ENCODE data around the gene IGSF9B. TPM values are rescaled to one million over a fixed set of nuclear protein-coding genes. Genes with fewer than 3 reads are reported as not detected.

Gene IGSF9B
- total RNA-seq, 1 experiment from 2014 or later, result not detected

DNA sequence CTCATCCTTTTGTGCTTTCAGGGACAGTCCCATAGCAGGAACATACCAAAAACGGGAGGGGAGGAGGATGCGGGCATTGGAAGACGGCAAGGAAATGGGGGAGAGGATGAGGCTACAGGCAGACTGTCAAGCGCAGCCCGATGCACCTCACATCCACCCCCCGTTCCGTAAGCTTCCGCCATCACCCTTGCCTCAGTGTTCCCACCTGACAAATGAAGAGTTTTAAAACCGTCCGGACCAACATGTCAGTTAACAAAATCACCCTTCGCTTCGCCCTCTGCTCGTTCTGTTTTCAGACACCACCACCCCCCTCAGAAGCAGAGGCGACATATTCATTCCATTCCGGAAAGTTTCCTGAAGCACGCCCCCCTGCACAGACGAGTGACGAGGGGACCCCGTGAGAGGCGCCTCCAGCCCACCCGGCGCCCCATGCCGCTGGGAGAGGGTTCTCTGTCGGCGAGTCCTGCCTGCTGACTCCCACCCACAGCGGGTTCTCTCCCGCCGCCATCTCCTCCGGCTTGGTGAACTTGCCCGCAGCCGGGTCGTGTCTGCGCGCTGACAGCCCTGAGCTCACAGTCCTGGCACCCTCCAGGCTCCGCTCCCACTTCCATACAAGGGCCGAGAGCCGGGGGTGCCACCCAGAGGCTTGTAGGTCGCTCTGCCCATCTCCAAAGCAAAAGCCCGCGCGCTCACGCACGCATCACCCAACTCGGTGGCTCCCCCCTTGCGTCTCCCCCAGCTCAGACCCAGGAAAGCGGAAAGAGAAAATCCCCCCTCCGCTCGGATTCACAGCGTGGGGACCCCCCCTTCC is 1.5 kb downstream of the IGSF9B start:
- H3K4me3 ChIP-seq, result no peak overlapping the region
- no peak overlapping the region for H3K27ac ChIP-seq
- CTCF ChIA-PET, result no interaction called here

DNA sequence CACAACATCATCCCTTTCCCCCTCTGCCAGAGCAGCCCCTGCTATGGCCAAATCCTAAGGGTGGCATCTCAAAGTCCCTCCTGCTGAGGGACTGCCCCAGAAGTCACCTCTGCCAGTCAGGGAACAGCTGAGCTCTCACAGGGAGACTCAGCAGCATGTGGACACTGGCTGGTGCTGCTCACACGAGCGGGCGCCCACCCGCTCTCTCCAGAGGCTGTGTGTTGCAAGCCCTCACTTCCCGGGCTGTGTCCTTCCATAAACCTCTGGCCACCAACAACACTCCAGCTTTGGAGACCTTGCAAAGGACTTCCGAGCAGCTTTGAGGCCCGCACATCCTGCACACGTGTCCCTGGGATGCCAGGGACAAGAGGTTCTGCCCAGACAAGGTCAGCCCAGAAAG is 2.8 kb downstream of the IGSF9B start:
- BruUV-seq (replicated peaks), result no TSS peak
- Histone ChIP-seq H3K9me3 (ENCODE audit: insufficient read depth, low read depth) (no peaks in the 10 kb centered on the region), H3K27ac (no peak overlapping the region), H3F3A (ENCODE audit: insufficient read depth, low read depth) (no peaks in the 10 kb centered on the region), H3K4me1 (replicated peaks; ENCODE audit: insufficient read depth) (no peaks in the 10 kb centered on the region), H3K4me2 (no peak overlapping the region), H3K9me2 (ENCODE audit: insufficient read depth) (no peaks in the 10 kb centered on the region), H3K36me3 (ENCODE audit: low read depth) (no peaks in the 10 kb centered on the region), H3K27me3 (ENCODE audit: insufficient read depth, low read depth) (peaks cover 67% of the 10 kb centered on the region), H2AFZ (no peak overlapping the region), H3K4me3 (no peak overlapping the region), H3K79me2 (ENCODE audit: low read depth) (no peaks in the 10 kb centered on the region), H4K20me1 (ENCODE audit: insufficient read depth) (no peaks in the 10 kb centered on the region)
- intact Hi-C loops (cut with micrococcal nuclease; ENCODE audit: unreplicated experiment), result no loop called here
- ChIA-PET CTCF (no interaction called here), POLR2A (ENCODE audit: unreplicated experiment) (no interaction called here)
- TF ChIP-seq EZH2 (IDR thresholded peaks at IDR 0.05; ENCODE audit: low read depth), result no peak
- TF ChIP-seq, protein P1, sequence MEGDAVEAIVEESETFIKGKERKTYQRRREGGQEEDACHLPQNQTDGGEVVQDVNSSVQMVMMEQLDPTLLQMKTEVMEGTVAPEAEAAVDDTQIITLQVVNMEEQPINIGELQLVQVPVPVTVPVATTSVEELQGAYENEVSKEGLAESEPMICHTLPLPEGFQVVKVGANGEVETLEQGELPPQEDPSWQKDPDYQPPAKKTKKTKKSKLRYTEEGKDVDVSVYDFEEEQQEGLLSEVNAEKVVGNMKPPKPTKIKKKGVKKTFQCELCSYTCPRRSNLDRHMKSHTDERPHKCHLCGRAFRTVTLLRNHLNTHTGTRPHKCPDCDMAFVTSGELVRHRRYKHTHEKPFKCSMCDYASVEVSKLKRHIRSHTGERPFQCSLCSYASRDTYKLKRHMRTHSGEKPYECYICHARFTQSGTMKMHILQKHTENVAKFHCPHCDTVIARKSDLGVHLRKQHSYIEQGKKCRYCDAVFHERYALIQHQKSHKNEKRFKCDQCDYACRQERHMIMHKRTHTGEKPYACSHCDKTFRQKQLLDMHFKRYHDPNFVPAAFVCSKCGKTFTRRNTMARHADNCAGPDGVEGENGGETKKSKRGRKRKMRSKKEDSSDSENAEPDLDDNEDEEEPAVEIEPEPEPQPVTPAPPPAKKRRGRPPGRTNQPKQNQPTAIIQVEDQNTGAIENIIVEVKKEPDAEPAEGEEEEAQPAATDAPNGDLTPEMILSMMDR (conservative IDR thresholded peaks at IDR 0.05), result no peak
- no peak for DNase-seq

More for the DNA sequence above, 1.5 kb downstream of the IGSF9B start:
- Histone ChIP-seq H3K79me2 (ENCODE audit: low read depth) (no peaks in the 10 kb centered on the region), H4K20me1 (ENCODE audit: insufficient read depth) (no peaks in the 10 kb centered on the region), H3K9me2 (ENCODE audit: insufficient read depth) (no peaks in the 10 kb centered on the region), H3F3A (ENCODE audit: insufficient read depth, low read depth) (no peaks in the 10 kb centered on the region), H2AFZ (no peak overlapping the region), H3K9me3 (ENCODE audit: insufficient read depth, low read depth) (no peaks in the 10 kb centered on the region), H3K4me2 (no peak overlapping the region), H3K36me3 (ENCODE audit: low read depth) (no peaks in the 10 kb centered on the region), H3K4me1 (replicated peaks; ENCODE audit: insufficient read depth) (no peaks in the 10 kb centered on the region), H3K27me3 (ENCODE audit: insufficient read depth, low read depth) (peaks cover 63% of the 10 kb centered on the region)
- DNase-seq, result no peak
- no TSS peak for BruUV-seq (replicated peaks)
- POLR2A ChIA-PET (ENCODE audit: unreplicated experiment), result no interaction called here
- intact Hi-C loops (cut with micrococcal nuclease; ENCODE audit: unreplicated experiment), result no loop called here
- TF ChIP-seq, protein P1 (conservative IDR thresholded peaks at IDR 0.05), result no peak
- TF ChIP-seq EZH2 (IDR thresholded peaks at IDR 0.05; ENCODE audit: low read depth), result no peak

DNA sequence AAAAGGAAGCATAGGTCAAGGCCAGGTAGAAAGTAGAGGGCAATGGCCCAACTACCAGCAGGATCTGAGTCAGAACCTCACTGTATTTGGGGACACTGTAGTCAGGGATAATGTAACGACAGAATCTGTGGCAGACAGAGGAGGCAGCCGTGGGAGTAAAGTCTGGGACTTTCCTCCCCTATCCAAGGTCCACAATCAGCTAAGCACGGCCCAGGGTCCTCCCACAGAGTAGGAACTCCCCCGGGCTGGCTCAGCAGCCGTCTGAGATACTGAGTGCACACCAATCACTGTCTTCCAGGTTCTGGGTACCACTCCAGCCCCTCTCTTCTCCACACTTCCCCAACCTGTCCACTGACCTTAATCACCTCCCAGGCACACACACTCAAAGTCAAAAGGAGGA is 3.2 kb downstream of the IGSF9B start:
- H3K9me2 ChIP-seq (ENCODE audit: insufficient read depth), result no peaks in the 10 kb centered on the region
- H3K27ac ChIP-seq, result no peak overlapping the region
- BruUV-seq (replicated peaks), result no TSS peak
- no peak overlapping the region for H3K4me2 ChIP-seq
- H3K79me2 ChIP-seq (ENCODE audit: low read depth), result no peaks in the 10 kb centered on the region
- H2AFZ ChIP-seq, result no peak overlapping the region
- no peak for DNase-seq
- H3K27me3 ChIP-seq (ENCODE audit: insufficient read depth, low read depth), result peaks cover 68% of the 10 kb centered on the region
- TF ChIP-seq, protein P1 (conservative IDR thresholded peaks at IDR 0.05), result no peak
- no peak for TF ChIP-seq EZH2 (IDR thresholded peaks at IDR 0.05; ENCODE audit: low read depth)
- no peak overlapping the region for H3K4me3 ChIP-seq
- H3F3A ChIP-seq (ENCODE audit: insufficient read depth, low read depth), result no peaks in the 10 kb centered on the region
- POLR2A ChIA-PET (ENCODE audit: unreplicated experiment), result no interaction called here
- intact Hi-C loops (cut with micrococcal nuclease; ENCODE audit: unreplicated experiment), result no loop called here
- H4K20me1 ChIP-seq (ENCODE audit: insufficient read depth), result no peaks in the 10 kb centered on the region
- H3K4me1 ChIP-seq (replicated peaks; ENCODE audit: insufficient read depth), result no peaks in the 10 kb centered on the region
- CTCF ChIA-PET, result no interaction called here
- no peaks in the 10 kb centered on the region for H3K9me3 ChIP-seq (ENCODE audit: insufficient read depth, low read depth)
- no peaks in the 10 kb centered on the region for H3K36me3 ChIP-seq (ENCODE audit: low read depth)

Measured in PC-9 (cell line).